Measurements from ENCODE around the gene PGBD5. TPM values are rescaled to one million over a fixed set of nuclear protein-coding genes. Genes with fewer than 3 reads are reported as not detected.
"Not testable (repeated sequence)": the region's sequence is repeated elsewhere in the genome, so short reads cannot be mapped to it uniquely, and the experiment has no call there.

The PGBD5 gene
- total RNA-seq, 6 experiments from 2014 or later, result 0.05 TPM; not detected in 5

DNA sequence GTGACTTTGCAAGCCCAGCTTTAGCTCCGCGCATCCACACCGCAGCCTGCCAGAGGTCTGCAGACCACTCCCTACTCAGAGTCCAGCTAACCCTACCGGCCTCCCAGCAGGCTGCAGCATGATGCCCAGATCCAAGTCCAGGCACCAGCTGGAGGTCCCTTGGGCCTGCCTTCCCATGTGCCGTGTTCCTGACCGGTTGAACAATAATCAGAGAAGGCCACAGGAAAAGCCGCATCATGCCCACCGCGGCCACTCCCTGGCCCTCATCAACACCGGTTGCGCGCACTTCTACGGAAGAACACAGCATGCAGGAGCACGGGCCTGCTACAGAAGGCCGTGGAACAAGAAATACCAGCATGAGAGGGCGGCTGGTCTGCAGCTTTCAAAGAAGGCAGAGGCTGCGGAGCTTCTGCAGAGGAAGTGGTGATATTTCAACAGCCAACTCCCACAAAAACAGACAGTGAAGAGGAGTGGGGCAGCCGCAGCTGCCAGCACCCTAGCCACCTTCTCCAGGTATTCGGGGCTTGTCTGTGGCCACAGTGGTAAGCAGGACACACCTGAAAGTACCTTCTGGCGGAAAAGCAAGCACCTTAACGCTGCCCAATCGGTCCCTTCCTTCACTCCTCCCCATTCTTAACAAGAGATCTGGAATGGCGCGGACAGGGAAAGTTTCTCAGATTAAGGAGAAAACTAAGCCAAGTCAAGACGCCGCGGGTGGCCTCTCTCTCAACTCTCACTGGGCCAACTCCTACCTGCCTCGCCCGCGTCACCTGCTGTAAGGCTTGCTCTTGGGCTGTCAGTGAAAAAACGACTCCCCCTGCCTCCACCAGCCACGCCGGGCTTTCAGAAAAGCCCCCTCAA, 1.5 kb downstream of the PGBD5 start:
- H3K4me1 Mint-ChIP-seq (ENCODE audit: low read depth), result peaks cover 6% of the 10 kb centered on the region; the same call in 1 of the 2 replicates
- H3K4me3 Mint-ChIP-seq, result no peak overlapping the region
- TF ChIP-seq, protein P1, sequence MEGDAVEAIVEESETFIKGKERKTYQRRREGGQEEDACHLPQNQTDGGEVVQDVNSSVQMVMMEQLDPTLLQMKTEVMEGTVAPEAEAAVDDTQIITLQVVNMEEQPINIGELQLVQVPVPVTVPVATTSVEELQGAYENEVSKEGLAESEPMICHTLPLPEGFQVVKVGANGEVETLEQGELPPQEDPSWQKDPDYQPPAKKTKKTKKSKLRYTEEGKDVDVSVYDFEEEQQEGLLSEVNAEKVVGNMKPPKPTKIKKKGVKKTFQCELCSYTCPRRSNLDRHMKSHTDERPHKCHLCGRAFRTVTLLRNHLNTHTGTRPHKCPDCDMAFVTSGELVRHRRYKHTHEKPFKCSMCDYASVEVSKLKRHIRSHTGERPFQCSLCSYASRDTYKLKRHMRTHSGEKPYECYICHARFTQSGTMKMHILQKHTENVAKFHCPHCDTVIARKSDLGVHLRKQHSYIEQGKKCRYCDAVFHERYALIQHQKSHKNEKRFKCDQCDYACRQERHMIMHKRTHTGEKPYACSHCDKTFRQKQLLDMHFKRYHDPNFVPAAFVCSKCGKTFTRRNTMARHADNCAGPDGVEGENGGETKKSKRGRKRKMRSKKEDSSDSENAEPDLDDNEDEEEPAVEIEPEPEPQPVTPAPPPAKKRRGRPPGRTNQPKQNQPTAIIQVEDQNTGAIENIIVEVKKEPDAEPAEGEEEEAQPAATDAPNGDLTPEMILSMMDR (IDR thresholded peaks at IDR 0.05), result no peak
- peaks cover 15% of the 10 kb centered on the region for H3K9me3 Mint-ChIP-seq
- peaks cover 5% of the 10 kb centered on the region; the same call in 1 of the 2 replicates for H3K36me3 Mint-ChIP-seq (ENCODE audit: low read depth)
- DNase-seq, result no peak
- no peak overlapping the region for H3K27ac Mint-ChIP-seq
- H3K27me3 Mint-ChIP-seq (ENCODE audit: insufficient read depth), result peaks cover 17% of the 10 kb centered on the region

DNA sequence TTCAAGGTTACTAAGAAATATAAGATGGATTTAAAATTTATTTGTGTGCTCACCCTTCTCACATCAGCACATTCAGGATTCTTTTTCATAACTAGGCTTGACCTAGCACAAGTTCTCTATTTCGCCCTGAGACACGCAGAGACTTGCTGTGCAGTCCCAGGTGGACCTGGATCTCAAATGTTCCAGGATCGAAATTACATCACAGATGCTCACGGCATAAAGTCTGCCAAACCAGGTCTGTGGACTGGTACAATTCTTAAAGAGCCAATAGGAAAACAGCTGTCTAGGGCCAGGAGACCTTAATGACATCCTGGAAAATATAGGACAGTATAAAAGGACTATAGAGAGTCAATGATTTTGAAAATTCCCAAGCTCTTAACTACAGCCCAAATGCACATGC, 2.2 kb downstream of the PGBD5 start:
- H3K27ac Mint-ChIP-seq, result no peak overlapping the region
- peaks cover 17% of the 10 kb centered on the region for H3K27me3 Mint-ChIP-seq (ENCODE audit: insufficient read depth)
- peaks cover 11% of the 10 kb centered on the region for H3K9me3 Mint-ChIP-seq
- no peak for DNase-seq
- peaks cover 5% of the 10 kb centered on the region; the same call in 1 of the 2 replicates for H3K36me3 Mint-ChIP-seq (ENCODE audit: low read depth)
- peaks cover 6% of the 10 kb centered on the region; the same call in 1 of the 2 replicates for H3K4me1 Mint-ChIP-seq (ENCODE audit: low read depth)
- no peak overlapping the region for H3K4me3 Mint-ChIP-seq
- TF ChIP-seq, protein P1 (IDR thresholded peaks at IDR 0.05), result no peak

DNA sequence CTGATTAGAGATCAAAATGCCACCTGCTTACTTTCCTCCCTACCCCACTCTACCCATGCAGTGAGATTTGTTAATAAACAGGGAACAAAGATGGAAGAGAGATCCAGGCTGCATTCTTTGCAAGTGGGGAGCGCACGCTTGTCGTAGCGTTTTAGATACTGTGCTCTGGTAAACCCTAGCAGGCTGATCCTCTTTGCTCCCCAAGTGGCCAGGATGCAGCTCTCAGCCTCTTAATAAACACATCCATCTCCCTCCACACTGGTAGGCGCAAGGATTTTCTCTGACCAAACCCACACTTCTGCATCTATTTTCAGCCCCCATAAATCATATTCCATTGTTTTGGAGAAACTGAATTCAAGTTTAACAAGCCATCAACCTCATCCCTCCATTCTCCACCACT, 2.9 kb downstream of the PGBD5 start:
- TF ChIP-seq, protein P1 (IDR thresholded peaks at IDR 0.05), result no peak
- Mint-ChIP-seq H3K27me3 (ENCODE audit: insufficient read depth) (peaks cover 17% of the 10 kb centered on the region), H3K4me3 (no peak overlapping the region), H3K36me3 (ENCODE audit: low read depth) (peaks cover 5% of the 10 kb centered on the region; the same call in 1 of the 2 replicates), H3K9me3 (peaks cover 17% of the 10 kb centered on the region), H3K27ac (no peak overlapping the region), H3K4me1 (ENCODE audit: low read depth) (peaks cover 6% of the 10 kb centered on the region; the same call in 1 of the 2 replicates)
- DNase-seq, result no peak

DNA sequence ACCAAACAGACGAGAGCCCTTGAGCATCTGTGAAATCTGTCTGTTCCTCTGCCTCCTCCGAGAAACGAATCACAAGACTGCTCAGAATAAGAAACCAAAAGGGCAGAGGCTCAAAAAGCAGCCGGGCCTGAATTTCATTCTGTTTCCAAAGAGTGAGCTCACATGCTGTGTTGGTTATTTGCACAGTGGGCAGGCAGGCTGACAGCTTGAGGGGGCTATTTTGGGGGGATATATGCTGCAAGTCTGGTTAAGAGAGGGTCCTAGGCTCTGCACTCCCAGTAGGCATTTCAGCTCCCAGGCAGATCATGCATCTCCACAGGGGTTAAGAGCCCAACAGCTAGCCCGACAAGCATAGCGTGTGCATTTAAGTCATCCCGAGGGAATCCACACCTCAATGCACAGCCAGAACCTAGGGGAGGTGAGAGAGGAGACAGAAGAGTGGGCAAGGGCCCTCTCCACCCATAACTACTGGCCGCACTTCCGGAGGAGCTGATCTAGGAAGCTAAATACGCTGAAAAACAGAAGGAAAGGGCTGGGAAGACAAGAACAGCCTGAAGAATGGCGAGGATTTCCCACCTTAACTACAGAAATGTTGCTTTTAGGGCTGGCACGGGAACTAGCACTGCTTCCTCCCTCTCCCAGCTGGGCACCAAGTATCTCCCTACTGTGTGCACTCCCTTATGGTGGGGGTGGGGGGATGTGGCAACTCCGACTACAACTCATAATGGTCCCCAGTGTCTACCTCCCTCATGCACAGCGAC, 3.7 kb downstream of the PGBD5 start:
- H3K4me3 Mint-ChIP-seq, result no peak overlapping the region
- peaks cover 5% of the 10 kb centered on the region; the same call in 1 of the 2 replicates for H3K36me3 Mint-ChIP-seq (ENCODE audit: low read depth)
- no peak overlapping the region for H3K27ac Mint-ChIP-seq
- peaks cover 19% of the 10 kb centered on the region for H3K9me3 Mint-ChIP-seq
- TF ChIP-seq, protein P1 (IDR thresholded peaks at IDR 0.05), result no peak
- H3K4me1 Mint-ChIP-seq (ENCODE audit: low read depth), result peaks cover 6% of the 10 kb centered on the region; the same call in 1 of the 2 replicates
- H3K27me3 Mint-ChIP-seq (ENCODE audit: insufficient read depth), result peaks cover 22% of the 10 kb centered on the region
- no peak for DNase-seq

DNA sequence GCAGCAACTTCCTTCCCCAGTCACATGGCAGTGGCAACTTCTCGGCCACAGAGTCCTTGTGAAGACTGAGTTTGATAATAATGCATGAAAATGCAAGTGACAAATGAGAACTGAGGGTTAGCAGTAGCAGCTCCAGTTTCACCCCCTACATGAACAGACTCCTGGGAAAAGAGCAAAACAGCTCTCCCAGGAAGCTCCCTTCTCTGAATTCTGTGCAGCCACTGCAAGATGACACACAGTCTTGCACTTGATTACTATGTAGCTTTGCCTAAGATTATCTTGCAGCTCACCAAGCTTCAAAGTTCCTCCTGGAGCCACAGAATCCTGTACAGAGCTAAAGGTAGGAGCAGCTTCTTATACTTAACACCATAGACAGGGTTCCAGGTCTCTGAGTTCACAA, 4.7 kb downstream of the PGBD5 start:
- peaks cover 23% of the 10 kb centered on the region for H3K27me3 Mint-ChIP-seq (ENCODE audit: insufficient read depth)
- TF ChIP-seq, protein P1 (IDR thresholded peaks at IDR 0.05), result no peak
- H3K4me3 Mint-ChIP-seq, result no peak overlapping the region
- no peak for DNase-seq
- no peaks in the 10 kb centered on the region for H3K4me1 Mint-ChIP-seq (ENCODE audit: low read depth)
- no peak overlapping the region for H3K27ac Mint-ChIP-seq
- H3K9me3 Mint-ChIP-seq, result peaks cover 12% of the 10 kb centered on the region; the same call in 1 of the 2 replicates
- H3K36me3 Mint-ChIP-seq (ENCODE audit: low read depth), result no peaks in the 10 kb centered on the region

DNA sequence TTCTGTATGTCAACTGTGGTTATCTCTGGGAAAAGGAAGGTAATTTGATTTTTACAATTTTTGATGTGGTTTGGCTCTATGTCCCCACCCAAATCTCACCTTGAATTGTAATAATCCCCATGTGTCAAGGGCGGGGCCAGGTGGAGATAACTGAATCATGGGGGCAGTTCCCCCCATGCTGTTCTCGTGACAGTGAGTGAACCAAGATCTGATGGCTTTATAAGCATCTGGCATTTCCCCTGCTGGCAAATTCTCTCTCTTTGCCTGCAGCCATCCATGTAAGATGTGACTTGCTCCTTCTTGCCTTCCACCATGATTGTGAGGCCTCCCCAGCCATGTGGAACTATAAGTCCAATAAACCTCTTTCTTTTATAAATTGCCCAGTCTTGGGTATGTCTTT, 5.8 kb downstream of the PGBD5 start:
- not testable (repeated sequence) for H3K4me3 Mint-ChIP-seq; H3K36me3 Mint-ChIP-seq (ENCODE audit: low read depth); H3K27ac Mint-ChIP-seq; H3K4me1 Mint-ChIP-seq (ENCODE audit: low read depth); DNase-seq
- Mint-ChIP-seq H3K27me3 (ENCODE audit: insufficient read depth) (peaks cover 23% of the 10 kb centered on the region), H3K9me3 (peaks cover 12% of the 10 kb centered on the region; the same call in 1 of the 2 replicates)
